ENCODE results near the gene RBM38. TPM values are rescaled to one million over a fixed set of nuclear protein-coding genes. Genes with fewer than 3 reads are reported as not detected.
"Not testable (repeated sequence)": the region's sequence is repeated elsewhere in the genome, so short reads cannot be mapped to it uniquely, and the experiment has no call there.

Gene RBM38
- total and polyA plus RNA-seq, 10 of the 15 experiments (the other 5 are each of a cell fraction or from before 2014, with no cell fraction given), result 0.32 to 118 (median 25.2) TPM

- TF ChIP-seq PKNOX1 (IDR thresholded peaks at IDR 0.05), result peak; percentile 47
- TF ChIP-seq USF1 (IDR thresholded peaks at IDR 0.05; ENCODE audit: borderline replicate concordance, extremely low read length, insufficient read depth, low read depth, low read length), result no peak
Measured at GRCh38 chr20:57429580-57430200, 38.5 kb downstream of the RBM38 start (continued).

- BruUV-seq (replicated peaks); DNase-seq (ENCODE audit: low read depth, low spot score); H3K4me2 ChIP-seq (ENCODE audit: control insufficient read depth, insufficient read depth); H3K27ac ChIP-seq (ENCODE audit: control insufficient read depth, insufficient read depth); H3K9ac ChIP-seq (ENCODE audit: control insufficient read depth, insufficient read depth, low read length); H2AFZ ChIP-seq (ENCODE audit: control insufficient read depth, low read depth, low read length); H3K4me3 ChIP-seq; intact Hi-C loops (cut with micrococcal nuclease; ENCODE audit: unreplicated experiment); H3K9me3 ChIP-seq (replicated peaks; ENCODE audit: control insufficient read depth, insufficient read depth, low read length); FAIRE-seq; H3K79me2 ChIP-seq (ENCODE audit: control insufficient read depth, insufficient read depth, low read length); H3K36me3 ChIP-seq (ENCODE audit: control insufficient read depth in 2 of 2, insufficient read depth in 2 of 2, low read length in 1 of 2); H4K20me1 ChIP-seq (ENCODE audit: control insufficient read depth, insufficient read depth); H3K27me3 ChIP-seq (replicated peaks in 1 of 2; ENCODE audit: control insufficient read depth in 2 of 2, insufficient read depth in 2 of 2, low read length in 1 of 2); in situ Hi-C loops (cut with MboI); ATAC-seq: not testable (repeated sequence)
- ChIA-PET CTCF (interaction anchor here (0.6 to 1.7 kb wide), 2 partner anchors 31 to 49 kb away, joined by 3 to 7 read pairs; no protein-coding TSS in a partner anchor), RAD21 (ENCODE audit: unreplicated experiment) (interaction anchor here (2.2 kb wide), 1 partner anchor 30 kb away, joined by 7 read pairs; no protein-coding TSS in a partner anchor), POLR2A (interaction anchor here (0.7 to 2.4 kb wide), 3 partner anchors 31 to 48 kb away, joined by 3 to 6 read pairs (median 3); no protein-coding TSS in a partner anchor), SMC1A (ENCODE audit: uncharacterized antibody, unreplicated experiment) (interaction anchor here (0.7 to 1.6 kb wide), 8 partner anchors 12 to 70 kb away, joined by 3 to 5 read pairs (median 3); no protein-coding TSS in a partner anchor)
- 61% methylated on average over 4 of the region's 4 CpGs for WGBS (ENCODE audit: insufficient coverage, insufficient replicate concordance, low lambda C conversion rate, missing lambda C conversion rate)
- peaks cover 50% of the 10 kb centered on the region for H3K4me1 ChIP-seq (ENCODE audit: control insufficient read depth, insufficient read depth, low read length)
- peak; percentile 0; the same call in 1 of the 2 replicates for TF ChIP-seq JUNB (IDR thresholded peaks at IDR 0.05)
Measured at GRCh38 chr20:57430201-57430596, 39.0 kb downstream of the RBM38 start.

Measured in GM12878 (cell line).